Measurements from ENCODE around the gene ATXN7L1. TPM values are rescaled to one million over a fixed set of nuclear protein-coding genes. Genes with fewer than 3 reads are reported as not detected.
A peak's percentile ranks its signal among the peaks of the same experiment; 100 is the strongest.

The ATXN7L1 gene
- total and polyA plus RNA-seq, 7 donors = 5.4 to 20.5 (median 12.8) TPM

DNA sequence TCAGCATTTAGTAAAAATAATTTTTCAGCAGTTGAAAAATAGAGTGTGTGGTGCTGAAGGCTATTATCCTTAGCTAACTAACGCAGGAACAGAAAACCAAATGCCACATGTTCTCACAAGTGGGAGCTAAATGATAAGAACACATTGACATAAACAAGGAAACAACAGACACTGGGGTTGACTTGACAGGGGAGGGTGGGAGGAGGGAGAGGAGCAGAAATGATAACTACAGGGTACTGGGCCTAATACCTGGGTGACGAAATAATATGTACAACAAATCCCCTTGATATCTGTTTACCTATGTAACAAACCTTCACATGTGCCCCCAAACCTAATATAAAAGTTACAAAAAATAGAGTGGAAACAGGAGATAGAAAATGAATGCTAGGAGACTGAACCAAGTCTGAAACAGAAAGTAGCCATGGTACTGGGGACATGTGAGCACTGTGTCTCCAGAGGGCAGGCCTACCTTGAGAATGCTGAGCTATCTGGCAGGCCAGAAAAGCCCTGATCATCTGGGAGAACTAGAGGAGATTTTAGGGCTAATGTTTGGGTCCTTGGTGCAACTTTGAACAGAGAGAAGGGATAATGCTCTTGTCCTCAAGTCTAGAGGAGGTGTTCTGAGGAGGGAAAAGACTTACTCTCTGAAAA lies 290.4 kb downstream of the ATXN7L1 start:
- peaks cover 0 to 14% (median 7%) of the 10 kb centered on the region in 4 donors for H3K4me1 ChIP-seq
- no peak overlapping the region for H3K4me3 ChIP-seq
- no peak overlapping the region for H3K27ac ChIP-seq
- intact Hi-C loops (cut with DNase I) = no loop called here
- no peaks in the 10 kb centered on the region for H3K36me3 ChIP-seq
- H3K9me3 ChIP-seq = no peaks in the 10 kb centered on the region
- 91 to 95% methylated on average over 2 of the region's 2 CpGs for WGBS, 2 donors
- no peak for DNase-seq
- peaks cover 0 to 12% (median 5%) of the 10 kb centered on the region in 3 donors for H3K27me3 ChIP-seq
- TF ChIP-seq POLR2A (IDR thresholded peaks at IDR 0.05) (no peak), EP300 (IDR thresholded peaks at IDR 0.05) (no peak), POLR2AphosphoS5 (IDR thresholded peaks at IDR 0.05) (no peak), CTCF (IDR thresholded peaks at IDR 0.05) (no peak)

- H3K27me3 ChIP-seq = peaks cover 0 to 12% (median 5%) of the 10 kb centered on the region in 3 donors
- no peak overlapping the region for H3K4me3 ChIP-seq
- intact Hi-C loops (cut with DNase I) = no loop called here
- TF ChIP-seq CTCF (IDR thresholded peaks at IDR 0.05) (no peak), POLR2AphosphoS5 (IDR thresholded peaks at IDR 0.05) (no peak), POLR2A (IDR thresholded peaks at IDR 0.05) (no peak), EP300 (IDR thresholded peaks at IDR 0.05) (no peak)
- no peak for DNase-seq
- WGBS, 2 donors = 92 to 97% methylated on average over 5 of the region's 5 CpGs
- no peak overlapping the region for H3K27ac ChIP-seq
- H3K9me3 ChIP-seq = no peaks in the 10 kb centered on the region
- peaks cover 0 to 11% (median 7%) of the 10 kb centered on the region in 4 donors for H3K4me1 ChIP-seq
- no peaks in the 10 kb centered on the region for H3K36me3 ChIP-seq
Measured at GRCh38 chr7:105584165-105584564, 292.2 kb downstream of the ATXN7L1 start.

DNA sequence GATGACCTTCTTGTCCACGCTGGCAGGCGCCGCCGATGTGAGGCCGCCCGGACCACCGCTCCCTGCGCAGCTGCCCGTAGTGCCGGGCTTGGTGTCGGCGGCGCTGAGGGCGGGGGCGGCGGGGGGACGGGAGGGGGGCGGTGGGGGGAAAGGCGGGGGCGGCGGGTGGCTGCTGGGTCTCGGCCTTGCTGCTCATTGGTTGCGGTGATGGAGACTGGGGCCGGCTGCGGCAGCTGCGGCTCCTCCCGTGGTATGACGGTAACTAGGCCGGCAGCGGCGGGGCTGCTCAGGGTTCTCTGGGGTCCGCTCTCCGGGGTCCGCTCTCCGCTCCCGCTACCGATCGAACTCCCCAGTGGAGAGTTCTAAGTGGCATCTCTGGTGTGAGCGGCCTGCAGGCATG lies 293.3 kb downstream of the ATXN7L1 start:
- DNase-seq = no peak
- WGBS, 2 donors = 89 to 91% methylated on average over 39 of the region's 39 CpGs
- Histone ChIP-seq H3K4me1 (peaks cover 0 to 7% (median 7%) of the 10 kb centered on the region in 4 donors), H3K4me3 (no peak overlapping the region), H3K27ac (no peak overlapping the region), H3K27me3 (peaks cover 0 to 12% (median 5%) of the 10 kb centered on the region in 3 donors), H3K36me3 (no peaks in the 10 kb centered on the region), H3K9me3 (no peaks in the 10 kb centered on the region)
- TF ChIP-seq POLR2AphosphoS5 (IDR thresholded peaks at IDR 0.05) = no peak
- no peak for TF ChIP-seq CTCF (IDR thresholded peaks at IDR 0.05)
- no peak for TF ChIP-seq EP300 (IDR thresholded peaks at IDR 0.05)
- no peak for TF ChIP-seq POLR2A (IDR thresholded peaks at IDR 0.05)
- intact Hi-C loops (cut with DNase I) = no loop called here

DNA sequence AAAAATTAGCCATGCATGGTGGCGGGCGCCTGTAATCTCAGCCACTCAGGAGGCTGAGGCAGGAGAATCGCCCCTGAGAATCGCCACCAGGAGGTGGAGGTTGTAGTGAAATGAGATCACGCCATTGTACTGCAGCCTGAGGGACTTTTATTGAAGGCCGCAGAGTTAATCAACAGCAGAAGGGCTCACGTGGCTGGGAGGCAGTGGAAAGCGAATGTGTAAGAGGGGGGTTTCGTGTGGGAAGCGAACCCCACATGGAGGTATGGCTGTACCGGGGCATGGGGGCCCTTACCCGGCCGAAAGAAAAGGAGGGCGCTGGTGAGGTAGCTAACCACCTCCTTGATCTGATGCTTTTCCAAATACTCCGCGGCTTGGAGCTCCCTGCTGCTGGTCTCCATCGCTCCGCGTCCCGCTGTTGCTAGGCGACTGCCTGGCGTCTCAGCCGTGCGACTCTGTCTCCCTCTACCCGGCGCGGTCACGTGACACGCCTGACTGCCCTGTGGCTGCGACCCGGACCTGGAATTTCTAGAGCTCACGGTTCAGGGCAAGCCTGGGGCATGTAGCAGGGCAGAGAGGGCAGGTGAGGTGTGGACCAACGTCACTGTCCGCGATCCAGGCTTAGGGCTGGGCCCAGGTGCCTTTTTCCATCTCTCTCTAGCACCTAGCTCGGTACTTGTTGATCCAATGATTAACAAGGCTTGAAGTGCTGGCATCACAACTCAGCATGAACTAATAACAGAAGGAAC lies 295.2 kb downstream of the ATXN7L1 start, which contains the start of gene EFCAB10:
Gene EFCAB10, minus strand, starts transcription at position 428 of the 746 bp plus-strand sequence. Its CDS starts 30 bp downstream, at position 398.
- TF ChIP-seq EP300 (IDR thresholded peaks at IDR 0.05) (no peak), POLR2AphosphoS5 (IDR thresholded peaks at IDR 0.05) (no peak), POLR2A (IDR thresholded peaks at IDR 0.05) (no peak)
- peaks cover 0 to 12% (median 5%) of the 10 kb centered on the region in 3 donors for H3K27me3 ChIP-seq
- H3K9me3 ChIP-seq = no peaks in the 10 kb centered on the region
- peaks cover 0 to 7% (median 7%) of the 10 kb centered on the region in 4 donors for H3K4me1 ChIP-seq
- H3K4me3 ChIP-seq = peak within 1 kb of the TSS in 3 of 4 donors; percentile 21 to 34 (median 32)
- 8 to 13% methylated on average over 36 of the region's 36 CpGs for WGBS, 2 donors
- DNase-seq = no peak
- H3K36me3 ChIP-seq = no peaks in the 10 kb centered on the region
- H3K27ac ChIP-seq = no peak within 1 kb of the TSS
- intact Hi-C loops (cut with DNase I) = no loop called here
